RWPE2 (cell line): Measurements from ENCODE around the gene SCO1.

Source experiments
- ATAC-seq: fragments of 200-7000 bp; cut with Tn5 transposase; 3 replicates; pipeline ENCODE4 v1.9.1; 2021; ENCODE audit warnings: low read depth
- DNase-seq: peaks from one replicate; pipeline ENCODE4 v3.0.0-alpha.2; 2020; ENCODE audit warnings: low spot score
- H3K27ac ChIP-seq: fragments of 450-650 bp; 2 replicates; pipeline ENCODE4 v1.5.1; 2017; ENCODE audit warnings: mild to moderate bottlenecking; ENCODE audit not compliant: poor library complexity, severe bottlenecking
- H3K27me3 ChIP-seq: fragments of 250-450 bp; sonication (Bioruptor Pico); 2 replicates; pipeline ENCODE4 v1.5.1; 2021; ENCODE audit warnings: mild to moderate bottlenecking, moderate library complexity; ENCODE audit not compliant: insufficient read depth, poor library complexity, severe bottlenecking
- H3K36me3 ChIP-seq: fragments of 250-450 bp; sonication (Bioruptor Pico); 2 replicates; pipeline ENCODE4 v1.5.1; 2020; ENCODE audit warnings: low read depth, mild to moderate bottlenecking, moderate library complexity
- H3K4me1 ChIP-seq: fragments of 250-450 bp; sonication (Bioruptor Pico); 2 replicates; pipeline ENCODE4 v1.5.1; 2021; ENCODE audit warnings: mild to moderate bottlenecking, moderate library complexity; ENCODE audit not compliant: insufficient read depth, poor library complexity, severe bottlenecking
- H3K4me3 ChIP-seq: fragments of 250-450 bp; sonication (Bioruptor Pico); 2 replicates; pipeline ENCODE4 v1.5.1; 2021; ENCODE audit warnings: mild to moderate bottlenecking, moderate library complexity; ENCODE audit not compliant: severe bottlenecking
- H3K9me3 ChIP-seq: fragments of 250-450 bp; sonication (Bioruptor Pico); 2 replicates; pipeline ENCODE4 v1.5.1; 2021; ENCODE audit warnings: mild to moderate bottlenecking, moderate library complexity; ENCODE audit not compliant: severe bottlenecking
- TF ChIP-seq, protein P1 (sequence below): fragments of 450-650 bp; IDR thresholded peaks from one replicate; pipeline ENCODE4 v1.5.1; 2017; ENCODE audit warnings: mild to moderate bottlenecking, moderate library complexity; ENCODE audit not compliant: poor library complexity, severe bottlenecking

SCO1 gene

DNA sequence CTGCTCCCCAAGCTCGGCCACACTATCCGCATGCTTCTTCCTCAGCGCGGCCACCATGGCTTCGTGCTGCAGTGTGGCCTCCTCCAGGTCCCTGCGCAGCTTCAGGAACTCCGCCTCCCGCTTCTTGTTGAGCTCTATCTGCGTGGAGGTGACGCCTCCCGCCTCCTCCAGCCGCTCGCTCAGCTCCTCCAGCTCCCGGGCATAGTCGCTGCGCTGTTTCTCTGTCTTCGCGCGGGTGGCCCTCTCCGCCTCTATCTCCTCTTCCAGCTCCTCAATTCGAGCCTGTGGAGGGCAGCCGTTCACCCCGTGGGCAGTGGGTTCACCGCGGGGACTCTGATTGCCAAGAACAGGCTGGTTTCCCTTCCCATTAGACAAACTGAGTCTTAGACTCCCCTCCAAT, 59.2 kb downstream of the SCO1 start:
- Histone ChIP-seq H3K36me3 (no peaks in the 10 kb centered on the region), H3K4me3 (no peak overlapping the region), H3K27me3 (no peaks in the 10 kb centered on the region), H3K27ac (no peak overlapping the region), H3K9me3 (no peaks in the 10 kb centered on the region), H3K4me1 (no peaks in the 10 kb centered on the region)
- TF ChIP-seq, protein P1, sequence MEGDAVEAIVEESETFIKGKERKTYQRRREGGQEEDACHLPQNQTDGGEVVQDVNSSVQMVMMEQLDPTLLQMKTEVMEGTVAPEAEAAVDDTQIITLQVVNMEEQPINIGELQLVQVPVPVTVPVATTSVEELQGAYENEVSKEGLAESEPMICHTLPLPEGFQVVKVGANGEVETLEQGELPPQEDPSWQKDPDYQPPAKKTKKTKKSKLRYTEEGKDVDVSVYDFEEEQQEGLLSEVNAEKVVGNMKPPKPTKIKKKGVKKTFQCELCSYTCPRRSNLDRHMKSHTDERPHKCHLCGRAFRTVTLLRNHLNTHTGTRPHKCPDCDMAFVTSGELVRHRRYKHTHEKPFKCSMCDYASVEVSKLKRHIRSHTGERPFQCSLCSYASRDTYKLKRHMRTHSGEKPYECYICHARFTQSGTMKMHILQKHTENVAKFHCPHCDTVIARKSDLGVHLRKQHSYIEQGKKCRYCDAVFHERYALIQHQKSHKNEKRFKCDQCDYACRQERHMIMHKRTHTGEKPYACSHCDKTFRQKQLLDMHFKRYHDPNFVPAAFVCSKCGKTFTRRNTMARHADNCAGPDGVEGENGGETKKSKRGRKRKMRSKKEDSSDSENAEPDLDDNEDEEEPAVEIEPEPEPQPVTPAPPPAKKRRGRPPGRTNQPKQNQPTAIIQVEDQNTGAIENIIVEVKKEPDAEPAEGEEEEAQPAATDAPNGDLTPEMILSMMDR, result no peak
- DNase-seq (no peak), ATAC-seq (no peak)

DNA sequence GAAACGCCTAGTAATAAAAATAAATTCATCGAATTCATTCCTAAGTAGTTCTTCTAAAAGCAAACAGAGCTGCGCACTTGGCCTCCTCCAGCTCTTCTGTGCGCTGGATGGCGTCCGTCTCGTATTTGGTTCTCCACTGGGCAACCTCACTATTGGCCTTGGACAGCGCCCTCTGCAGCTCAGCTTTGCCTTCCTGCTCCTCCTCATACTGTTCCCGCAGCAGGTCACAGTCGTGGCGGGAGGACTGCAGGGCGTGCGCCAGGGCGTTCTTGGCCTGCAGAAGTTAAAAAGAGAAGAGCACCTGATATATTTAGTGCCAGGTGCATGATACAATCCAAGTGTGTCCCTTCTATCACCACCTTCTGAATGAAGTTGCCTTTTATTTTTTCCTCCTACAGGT, 62.0 kb downstream of the SCO1 start:
- TF ChIP-seq, protein P1, result no peak
- ATAC-seq, result no peak

DNA sequence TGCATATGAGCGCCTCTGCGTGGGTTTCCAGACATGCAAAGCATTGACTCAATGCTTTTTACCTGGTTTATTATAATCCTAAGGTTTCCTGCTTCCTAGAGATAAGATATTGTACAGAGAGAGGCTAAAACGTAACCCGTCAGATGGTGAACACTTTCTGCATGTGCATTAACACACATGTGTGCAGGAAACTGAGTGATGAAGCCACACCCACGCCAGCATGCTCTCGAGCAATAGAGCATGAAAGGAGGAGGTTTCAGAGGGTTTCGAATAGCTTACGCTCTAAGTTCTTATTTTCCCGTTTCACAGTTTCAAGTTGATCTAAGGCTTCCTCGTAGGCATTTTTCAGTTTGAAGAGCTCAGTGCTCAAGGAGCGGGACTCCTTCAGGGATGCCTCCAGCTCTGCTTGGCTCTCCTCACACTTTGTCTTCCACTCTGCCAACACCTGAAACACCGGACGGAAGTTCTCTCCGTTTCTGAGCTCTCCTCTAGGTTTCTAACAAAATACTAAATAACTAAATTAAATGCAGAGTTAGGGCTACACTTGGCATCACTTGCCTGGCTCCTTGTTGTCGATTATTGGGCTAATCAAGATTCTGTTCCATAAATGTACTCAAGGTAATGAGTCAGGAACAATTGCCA, 63.5 kb downstream of the SCO1 start:
- DNase-seq, result no peak
- Histone ChIP-seq H3K9me3 (no peaks in the 10 kb centered on the region), H3K27ac (no peak overlapping the region), H3K27me3 (no peaks in the 10 kb centered on the region), H3K4me3 (no peak overlapping the region), H3K36me3 (no peaks in the 10 kb centered on the region), H3K4me1 (no peaks in the 10 kb centered on the region)
- ATAC-seq, result no peak
- TF ChIP-seq, protein P1, result no peak

More for the DNA sequence above, 62.0 kb downstream of the SCO1 start:
- Histone ChIP-seq H3K36me3 (no peaks in the 10 kb centered on the region), H3K4me3 (no peak overlapping the region), H3K27me3 (no peaks in the 10 kb centered on the region), H3K27ac (no peak overlapping the region), H3K4me1 (no peaks in the 10 kb centered on the region), H3K9me3 (no peaks in the 10 kb centered on the region)
- no peak for DNase-seq

- no peak overlapping the region for H3K4me3 ChIP-seq
- no peaks in the 10 kb centered on the region for H3K27me3 ChIP-seq
- no peak overlapping the region for H3K27ac ChIP-seq
- no peaks in the 10 kb centered on the region for H3K9me3 ChIP-seq
- DNase-seq (no peak), ATAC-seq (no peak)
- TF ChIP-seq, protein P1, result no peak
- no peaks in the 10 kb centered on the region for H3K4me1 ChIP-seq
- no peaks in the 10 kb centered on the region for H3K36me3 ChIP-seq
These were observed 65.6 kb downstream of the SCO1 start for GRCh38 chr17:10631701-10632100.

DNA sequence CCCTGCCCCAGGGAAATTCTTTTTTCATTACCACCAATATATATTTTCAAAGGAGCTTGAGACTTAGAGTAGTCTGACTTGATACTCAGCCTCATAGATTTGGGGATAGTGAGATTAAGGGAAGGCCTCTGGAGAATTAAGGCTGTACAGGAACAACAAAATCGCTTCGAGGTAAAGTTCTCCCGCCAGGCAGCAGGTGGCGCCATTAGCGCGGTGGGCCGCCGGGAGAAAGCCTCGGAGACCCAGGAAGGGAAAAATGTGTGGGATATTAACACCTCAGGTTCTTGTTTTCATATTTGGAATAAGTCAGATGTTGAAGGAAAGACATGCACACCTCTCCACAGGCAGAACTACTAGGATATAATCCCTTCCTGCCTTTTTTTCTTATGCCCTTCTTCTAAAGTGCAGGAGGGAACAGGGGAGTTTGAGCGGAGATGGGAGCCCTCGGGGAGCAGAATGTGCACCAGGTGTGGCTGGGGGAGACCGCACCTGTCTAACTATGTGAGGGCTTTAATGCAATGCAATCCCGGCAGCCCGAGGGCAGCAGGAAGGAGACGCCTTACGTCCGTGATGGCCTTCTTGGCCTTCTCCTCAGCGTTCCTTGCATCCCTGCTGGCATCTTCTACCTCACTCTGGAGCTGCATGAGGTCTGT, 66.2 kb downstream of the SCO1 start:
- Histone ChIP-seq H3K4me3 (no peak overlapping the region), H3K27ac (no peak overlapping the region), H3K9me3 (no peaks in the 10 kb centered on the region), H3K4me1 (no peaks in the 10 kb centered on the region), H3K27me3 (no peaks in the 10 kb centered on the region), H3K36me3 (no peaks in the 10 kb centered on the region)
- TF ChIP-seq, protein P1, result peak; percentile 90
- DNase-seq (no peak), ATAC-seq (no peak)
